DOHH2 (cell line): Measurements from ENCODE around the gene ADAMTS3.

Experiments
- EZH2phosphoT487 ChIP-seq: fragments of 200-600 bp; sonication (generic); IDR thresholded peaks from 2 replicates; pipeline ENCODE4 v1.6.1; 2017; ENCODE audit warnings: borderline replicate concordance, mild to moderate bottlenecking, antibody characterized with exemption, low read length, moderate library complexity, mixed read lengths
- TF ChIP-seq, protein P1 (sequence below): fragments of 200-600 bp; sonication (generic); IDR thresholded peaks from one replicate; pipeline ENCODE4 v1.5.1; 2014; ENCODE audit warnings: antibody characterized with exemption, mild to moderate bottlenecking, low read depth, low read length; ENCODE audit not compliant: poor library complexity, severe bottlenecking

GRCh38 chr4:72239487-72240116, 329.4 kb downstream of the ADAMTS3 start:
- TF ChIP-seq, protein P1, sequence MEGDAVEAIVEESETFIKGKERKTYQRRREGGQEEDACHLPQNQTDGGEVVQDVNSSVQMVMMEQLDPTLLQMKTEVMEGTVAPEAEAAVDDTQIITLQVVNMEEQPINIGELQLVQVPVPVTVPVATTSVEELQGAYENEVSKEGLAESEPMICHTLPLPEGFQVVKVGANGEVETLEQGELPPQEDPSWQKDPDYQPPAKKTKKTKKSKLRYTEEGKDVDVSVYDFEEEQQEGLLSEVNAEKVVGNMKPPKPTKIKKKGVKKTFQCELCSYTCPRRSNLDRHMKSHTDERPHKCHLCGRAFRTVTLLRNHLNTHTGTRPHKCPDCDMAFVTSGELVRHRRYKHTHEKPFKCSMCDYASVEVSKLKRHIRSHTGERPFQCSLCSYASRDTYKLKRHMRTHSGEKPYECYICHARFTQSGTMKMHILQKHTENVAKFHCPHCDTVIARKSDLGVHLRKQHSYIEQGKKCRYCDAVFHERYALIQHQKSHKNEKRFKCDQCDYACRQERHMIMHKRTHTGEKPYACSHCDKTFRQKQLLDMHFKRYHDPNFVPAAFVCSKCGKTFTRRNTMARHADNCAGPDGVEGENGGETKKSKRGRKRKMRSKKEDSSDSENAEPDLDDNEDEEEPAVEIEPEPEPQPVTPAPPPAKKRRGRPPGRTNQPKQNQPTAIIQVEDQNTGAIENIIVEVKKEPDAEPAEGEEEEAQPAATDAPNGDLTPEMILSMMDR: no peak
- TF ChIP-seq EZH2phosphoT487: no peak
